Heart left ventricle (tissue), 16 donors: ENCODE results near the gene CRADD. TPM values are rescaled to one million over a fixed set of nuclear protein-coding genes. Genes with fewer than 3 reads are reported as not detected.

Experiments used
- ATAC-seq, 4 donors: fragments of 200-7000 bp; cut with Tn5 transposase; one replicate each; pipeline ENCODE4 v1.9.1; 2020 to 2022; ENCODE audit warnings: moderate library complexity in 4 of 4, mild to moderate bottlenecking in 3 of 4, moderate number of reproducible peaks in 1 of 4
- DNase-seq, 5 donors: peaks; one replicate each; pipeline ENCODE4 v3.0.0-alpha.2; 2020
- H3K27ac ChIP-seq, 12 donors: fragments of 200-600 bp; sonication (generic) in 4 of 12; one replicate each; pipeline versions ENCODE4 v1.5.0 to v1.8.0; 2016 to 2022; ENCODE audit warnings: mild to moderate bottlenecking in 2 of 12
- H3K27me3 ChIP-seq, 9 donors: fragments of 200-600 bp; sonication (generic) in 2 of 9; one replicate each; pipeline versions ENCODE4 v1.5.1 to v1.8.0; 2016 to 2022; ENCODE audit warnings: mild to moderate bottlenecking in 3 of 9
- H3K36me3 ChIP-seq, 9 donors: fragments of 200-600 bp; sonication (generic) in 2 of 9; one replicate each; pipeline versions ENCODE4 v1.5.0 to v1.8.0; 2018 to 2022; ENCODE audit warnings: mild to moderate bottlenecking in 2 of 9
- H3K4me1 ChIP-seq, 12 donors: fragments of 200-600 bp; sonication (generic) in 4 of 12; one replicate each; pipeline versions ENCODE4 v1.5.0 to v1.8.0; 2016 to 2022; ENCODE audit warnings: mild to moderate bottlenecking in 3 of 12
- H3K4me3 ChIP-seq, 12 donors: fragments of 200-600 bp; sonication (generic) in 4 of 12; one replicate each; pipeline versions ENCODE4 v1.5.0 to v1.8.0; 2017 to 2022; ENCODE audit warnings: mild to moderate bottlenecking in 9 of 12, moderate library complexity in 4 of 12
- H3K9me3 ChIP-seq, 12 donors: fragments of 200-600 bp; sonication (generic) in 4 of 12; one replicate each; pipeline versions ENCODE4 v1.5.0 to v1.8.0; 2016 to 2022; ENCODE audit warnings: mild to moderate bottlenecking in 1 of 12
- CTCF ChIP-seq, 12 donors: fragments of 200-600 bp; sonication (generic) in 4 of 12; IDR thresholded peaks; one replicate each; pipeline versions ENCODE4 v1.5.0 to v1.8.0; 2018 to 2022; ENCODE audit warnings: antibody characterized with exemption in 12 of 12, mild to moderate bottlenecking in 5 of 12
- POLR2A ChIP-seq, 2 donors: fragments of 450-650 bp; IDR thresholded peaks; one replicate each; pipeline ENCODE4 v1.6.1; 2017; ENCODE audit warnings: antibody characterized with exemption in 2 of 2, mild to moderate bottlenecking in 2 of 2, moderate library complexity in 2 of 2
- WGBS, 4 donors: extraction: QIAGEN DNeasy Blood & Tissue Kit in 2 of 4; methylation state at CpG; one replicate each; pipeline versions ENCODE4 v1.1.5 to v1.1.7; 2013 to 2018; 5-methylcytosine and 5-hydroxymethylcytosine counted together
- intact Hi-C, 10 donors: fragments of 100-400 bp; cut with DNase I; formaldehyde crosslinking; loops; one replicate each; pipeline versions ENCODE4 v1.11.1 to v1.14.2; 2022
- polyA plus RNA-seq, 2 donors: library from polyadenylated mRNA; stranded (reverse); fragments of 200-250 nt; gene quantifications; one replicate each; pipeline ENCODE4 v1.2.3, GENCODE V29; 2013
- total RNA-seq, 9 donors: library from RNA; depleted of rRNA in 2 of 9; stranded (reverse); fragments of >200 nt in 2 of 9; fragmentation: NEBNext Ultra II Directional in 3 of 9; extraction: Animal tissue kit (Norgen Biotek cat#: 25700) in 3 of 9; gene quantifications; one replicate each; pipeline versions ENCODE4 v1.1.0 to v1.2.4, GENCODE V29; 2016 to 2023
- donor health status: ischemic (EF 13 %, LVEDD 7.1; RV severe dilation, severe dysfunction).
- donor health status: healthy with polysubstance abuse.
- donor health status: DM: no; HTN: yes; CAD: no.
- donor health status: DM: no; HTN: no; CAD: no.
- donor health status: ischemic (EF 25% LVEDD 6.9; RV normal size, moderate dysfunction).
- donor health status: ischemic (EF 25% LVEDD 5.7; RV mildly dilated, moderate dysfunction).
- donor health status: healthy.
- donor health status: DM: yes; HTN: yes; CAD: no.
- donor health status: ischemic (EF 35%, LVEDD 5.7; RV mildly dilated, moderate dysfunction).
- donor health status: nonischemic (EF 11% LVEDD 7.7; RV severe dilation, severe dysfunction).
- donor health status: DM: yes; HTN: yes; CAD: no.
- donor health status: PGD.
- donor health status: ischemic (EF 29% LVEDD 5.4; RV normal size, mild dysfunction).
- donor health status: nonischemic (EF 23%, LVEDD 6.1; RV moderate dilation, normal function).

The CRADD gene
- total and polyA plus RNA-seq, 11 donors: 11.0 to 100 (median 44.5) TPM

- Histone ChIP-seq H3K27ac (no peak overlapping the region), H3K4me1 (no peaks in the 10 kb centered on the region), H3K4me3 (no peak overlapping the region), H3K36me3 (no peaks in the 10 kb centered on the region), H3K27me3 (no peaks in the 10 kb centered on the region), H3K9me3 (peaks cover 0 to 45% (median 6%) of the 10 kb centered on the region in 12 donors)
- no peak for DNase-seq
- 88 to 95% (median 93%) methylated on average over 2 of the region's 2 CpGs for WGBS, 4 donors
- intact Hi-C loops: no loop called here
- no peak for ATAC-seq
- no peak for TF ChIP-seq CTCF (IDR thresholded peaks at IDR 0.05)
- no peak for TF ChIP-seq POLR2A (IDR thresholded peaks at IDR 0.05)
Observed at GRCh38 chr12:93720559-93720958, 43.4 kb downstream of the CRADD start.

- peaks cover 0 to 7% (median 3%) of the 10 kb centered on the region in 12 donors for H3K4me1 ChIP-seq
- no peak overlapping the region for H3K4me3 ChIP-seq
- peaks cover 0 to 45% (median 6%) of the 10 kb centered on the region in 12 donors for H3K9me3 ChIP-seq
- no peak overlapping the region for H3K27ac ChIP-seq
- TF ChIP-seq CTCF (IDR thresholded peaks at IDR 0.05) (no peak), POLR2A (IDR thresholded peaks at IDR 0.05) (no peak)
- DNase-seq (no peak), ATAC-seq (no peak)
- no peaks in the 10 kb centered on the region for H3K36me3 ChIP-seq
- intact Hi-C loops: no loop called here
- no peaks in the 10 kb centered on the region for H3K27me3 ChIP-seq
- 92 to 98% (median 95%) methylated on average over 2 of the region's 2 CpGs for WGBS, 4 donors
Observed at GRCh38 chr12:93722179-93722578, 45.0 kb downstream of the CRADD start.

- peaks cover 0 to 38% (median 5%) of the 10 kb centered on the region in 12 donors for H3K9me3 ChIP-seq
- intact Hi-C loops: no loop called here
- H3K27ac ChIP-seq: no peak overlapping the region
- no peaks in the 10 kb centered on the region for H3K36me3 ChIP-seq
- 84 to 85% (median 84%) methylated on average over 4 of the region's 4 CpGs for WGBS, 4 donors
- no peak for DNase-seq
- peaks cover 0 to 15% (median 7%) of the 10 kb centered on the region in 12 donors for H3K4me1 ChIP-seq
- no peaks in the 10 kb centered on the region for H3K27me3 ChIP-seq
- ATAC-seq: no peak
- no peak overlapping the region for H3K4me3 ChIP-seq
- TF ChIP-seq POLR2A (IDR thresholded peaks at IDR 0.05): no peak
- no peak for TF ChIP-seq CTCF (IDR thresholded peaks at IDR 0.05)
Observed at GRCh38 chr12:93722835-93723567, 45.8 kb downstream of the CRADD start.

- 96 to 100% (median 98%) methylated on average over 4 of the region's 4 CpGs for WGBS, 4 donors
- no peak overlapping the region for H3K4me3 ChIP-seq
- intact Hi-C loops: no loop called here
- H3K9me3 ChIP-seq: peaks cover 0 to 32% (median 4%) of the 10 kb centered on the region in 12 donors
- H3K4me1 ChIP-seq: peaks cover 0 to 17% (median 7%) of the 10 kb centered on the region in 12 donors
- no peaks in the 10 kb centered on the region for H3K36me3 ChIP-seq
- DNase-seq: no peak
- H3K27me3 ChIP-seq: no peaks in the 10 kb centered on the region
- TF ChIP-seq POLR2A (IDR thresholded peaks at IDR 0.05) (no peak), CTCF (IDR thresholded peaks at IDR 0.05) (no peak)
- ATAC-seq: no peak
- no peak overlapping the region for H3K27ac ChIP-seq
Observed at GRCh38 chr12:93723568-93723930, 46.4 kb downstream of the CRADD start.
